HL-60 (cell line): ENCODE data around the gene NARF.
"Not testable (repeated sequence)": the region's sequence is repeated elsewhere in the genome, so short reads cannot be mapped to it uniquely, and the experiment has no call there.

ENCODE experiments used
- DNase-seq, 2 experiments: peaks; one replicate each; pipeline ENCODE4 v3.0.0-alpha.2; 2010 to 2020; ENCODE audit warnings: low read depth in 1 of 2, low spot score in 1 of 2
- H3K27ac ChIP-seq: fragments of 250-450 bp; sonication (Bioruptor Pico); replicated peaks from 2 replicates; pipeline ENCODE4 v1.5.1; 2020; ENCODE audit warnings: mild to moderate bottlenecking, moderate library complexity
- H3K27me3 ChIP-seq: fragments of 250-450 bp; sonication (Bioruptor Pico); 2 replicates; pipeline ENCODE4 v1.5.1; 2021; ENCODE audit warnings: mild to moderate bottlenecking, moderate library complexity; ENCODE audit not compliant: insufficient read depth, poor library complexity, severe bottlenecking
- H3K4me3 ChIP-seq: replicated peaks from 2 replicates; pipeline ENCODE4 v1.5.1; 2011; ENCODE audit warnings: mild to moderate bottlenecking, control low read depth, low read length; ENCODE audit not compliant: insufficient read depth
- CTCF ChIP-seq: IDR thresholded peaks from one replicate; pipeline ENCODE4 v1.5.1; 2011; ENCODE audit warnings: low read length, control low read depth, inconsistent platforms; ENCODE audit not compliant: insufficient read depth
- GABPA ChIP-seq: IDR thresholded peaks from 2 replicates; pipeline ENCODE4 v1.6.1; 2012; ENCODE audit warnings: low read depth
- POLR2AphosphoS5 ChIP-seq: IDR thresholded peaks from 2 replicates; pipeline ENCODE4 v1.6.1; 2012; ENCODE audit warnings: low read depth
- REST ChIP-seq: IDR thresholded peaks from 2 replicates; pipeline ENCODE4 v1.6.1; 2012; ENCODE audit warnings: low read depth; ENCODE audit not compliant: insufficient replicate concordance
- SPI1 ChIP-seq: IDR thresholded peaks from 2 replicates; pipeline ENCODE4 v1.6.1; 2012; ENCODE audit warnings: low read depth, mild to moderate bottlenecking, borderline replicate concordance

Gene NARF

GRCh38 chr17:82457073-82457928 is 1.2 kb upstream of the NARF start:
- H3K4me3 ChIP-seq = peak overlapping the region; percentile 86
- no peaks in the 10 kb centered on the region for H3K27me3 ChIP-seq
- peak in 1 of 2 experiments; percentile 90 for DNase-seq
- H3K27ac ChIP-seq = peak overlapping the region; percentile 97
- TF ChIP-seq POLR2AphosphoS5 (peak; percentile 54), SPI1 (peak; percentile 26; the same call in 1 of the 2 replicates), REST (no peak), GABPA (no peak)

- Histone ChIP-seq H3K27me3 (no peaks in the 10 kb centered on the region), H3K4me3 (peak overlapping the region; percentile 86), H3K27ac (peak overlapping the region; percentile 97)
- no peak for TF ChIP-seq SPI1
- no peak for TF ChIP-seq CTCF
- TF ChIP-seq POLR2AphosphoS5 = no peak
- TF ChIP-seq GABPA = no peak
- TF ChIP-seq REST = no peak
- no peak for DNase-seq
These were observed 687 bp upstream of the NARF start for GRCh38 chr17:82457929-82458178.

- peak in 1 of 2 experiments; percentile 28 for DNase-seq
- no peak for TF ChIP-seq SPI1
- TF ChIP-seq GABPA = no peak
- no peak for TF ChIP-seq POLR2AphosphoS5
- no peak for TF ChIP-seq REST
- TF ChIP-seq CTCF = no peak
- H3K27ac ChIP-seq = peak overlapping the region; percentile 97
These were observed 414 bp downstream of the NARF start for GRCh38 chr17:82458885-82459424.

GRCh38 chr17:82459936-82460335 is 1.4 kb downstream of the NARF start:
- H3K27ac ChIP-seq = not testable (repeated sequence)

More at GRCh38 chr17:82458885-82459424, 414 bp downstream of the NARF start:
- peak overlapping the region; percentile 86 for H3K4me3 ChIP-seq
- no peaks in the 10 kb centered on the region for H3K27me3 ChIP-seq

More at GRCh38 chr17:82459936-82460335, 1.4 kb downstream of the NARF start:
- not testable (repeated sequence) for DNase-seq, H3K27me3 ChIP-seq, H3K4me3 ChIP-seq
